ENCODE data around the gene ZNF730. TPM values are rescaled to one million over a fixed set of nuclear protein-coding genes. Genes with fewer than 3 reads are reported as not detected.

The ZNF730 gene
- polyA plus RNA-seq = not detected in 2 replicates

GRCh38 chr19:23116802-23117571 is at the start of gene ZNF730:
TSS of gene ZNF730 (plus strand) at chr19:23117025. CDS start at chr19:23117174, 149 bp downstream.

Other genes with a start within 250 kb of the ZNF730 start
- 7.4 and 21.9 TPM in 2 replicates for gene ZNF728, start 113.8 kb upstream of the ZNF730 start, polyA plus RNA-seq
- not detected in 2 replicates for gene ZNF724, start 133.4 kb downstream of the ZNF730 start, polyA plus RNA-seq